ENCODE results near the gene CTSH. TPM values are rescaled to one million over a fixed set of nuclear protein-coding genes. Genes with fewer than 3 reads are reported as not detected.
"Not testable (repeated sequence)": the region's sequence is repeated elsewhere in the genome, so short reads cannot be mapped to it uniquely, and the experiment has no call there.

The CTSH gene
- total RNA-seq, 1 donor from 2014 or later, result 38.5 TPM

DNA sequence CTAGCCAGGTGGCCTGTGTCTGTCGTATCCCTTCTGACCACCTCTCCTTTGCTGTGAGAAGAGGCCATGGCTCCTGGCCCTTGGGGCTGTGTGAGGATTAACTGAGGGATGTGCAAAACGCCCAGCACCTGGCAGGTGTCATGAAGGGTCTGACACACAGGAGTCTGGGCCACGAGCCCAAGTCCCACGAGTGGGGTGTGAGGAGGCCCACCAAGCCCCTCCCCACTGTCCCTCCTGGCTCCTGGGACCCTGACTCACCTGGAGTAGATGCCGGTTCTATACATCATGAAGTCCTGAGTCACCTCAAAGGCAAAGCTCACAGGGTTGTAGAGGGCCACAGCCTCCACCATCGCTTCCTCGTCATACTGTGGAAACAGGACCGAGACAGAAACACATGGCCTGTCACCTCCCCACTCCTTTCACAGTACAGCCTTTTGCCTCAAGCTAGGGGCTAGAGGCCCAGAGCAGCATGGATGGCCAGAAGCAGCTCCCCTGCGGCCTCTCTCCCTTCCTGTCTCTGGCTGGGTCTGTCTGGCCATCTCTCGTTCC lies 19.7 kb downstream of the CTSH start:
- no peak for DNase-seq (ENCODE audit: low spot score)
- no peak for ATAC-seq

DNA sequence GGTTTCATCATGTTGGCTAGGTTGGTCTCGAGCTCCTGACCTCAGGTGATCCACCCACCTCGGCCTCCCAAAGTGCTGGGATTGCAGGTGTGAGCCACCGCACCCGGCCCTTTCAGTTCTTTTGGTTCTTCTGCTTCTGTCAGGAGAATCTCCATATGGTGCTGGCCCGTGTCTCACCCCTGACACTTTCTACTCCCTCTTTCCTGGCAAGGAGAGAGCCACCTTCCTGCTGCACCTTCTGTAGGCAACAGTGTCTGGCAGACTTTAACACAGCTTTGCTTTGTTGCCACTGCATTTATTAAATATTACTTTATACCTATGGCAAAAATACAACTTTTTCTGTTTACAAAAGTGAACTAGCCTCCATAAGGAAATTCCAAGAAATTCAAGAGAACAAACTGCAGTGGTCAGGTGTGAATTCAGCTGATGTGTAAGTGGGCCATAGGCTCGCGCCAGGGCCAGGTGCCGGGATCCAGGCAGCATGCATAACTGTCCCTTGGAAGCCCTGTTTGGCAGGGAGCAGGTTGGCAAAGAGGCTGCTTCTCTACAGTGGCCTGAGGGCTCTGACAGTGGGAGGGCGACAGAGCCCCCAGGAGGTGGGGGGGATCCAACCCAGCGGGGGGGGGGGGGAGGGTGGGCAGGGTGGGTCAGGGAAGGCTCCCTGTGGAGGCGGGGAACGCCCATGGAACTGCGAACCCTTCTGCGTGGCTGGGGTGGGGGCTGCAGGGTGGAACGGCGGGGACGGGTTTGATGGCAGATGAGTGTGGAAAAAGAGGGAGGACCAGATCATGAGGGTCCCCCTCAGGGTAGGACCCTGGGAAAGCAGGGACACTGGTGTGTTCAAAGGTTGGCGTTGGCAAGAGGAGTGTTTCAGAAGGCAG lies 21.1 kb downstream of the CTSH start:
- DNase-seq (ENCODE audit: low spot score), result no peak
- ATAC-seq, result no peak

DNA sequence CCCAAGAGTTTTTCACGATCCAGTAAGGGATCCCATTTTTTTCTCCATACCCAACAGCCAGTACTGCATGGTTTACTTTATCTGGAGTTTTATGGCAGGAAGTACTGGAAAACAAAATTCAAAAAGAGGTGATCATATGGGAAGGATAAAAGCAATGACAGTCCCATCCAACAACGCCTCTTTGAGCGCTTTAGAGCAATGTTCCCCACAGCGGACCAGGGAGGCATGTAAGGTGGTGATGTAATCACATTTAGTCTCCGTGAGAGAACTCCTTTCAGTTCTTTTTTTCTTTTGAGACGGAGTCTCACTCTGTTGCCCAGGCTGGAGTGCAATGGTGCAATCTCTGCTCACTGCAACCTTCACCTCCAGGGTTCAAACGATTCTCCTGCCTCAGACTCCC lies 21.8 kb downstream of the CTSH start:
- no peak for DNase-seq (ENCODE audit: low spot score)
- no peak for ATAC-seq

DNA sequence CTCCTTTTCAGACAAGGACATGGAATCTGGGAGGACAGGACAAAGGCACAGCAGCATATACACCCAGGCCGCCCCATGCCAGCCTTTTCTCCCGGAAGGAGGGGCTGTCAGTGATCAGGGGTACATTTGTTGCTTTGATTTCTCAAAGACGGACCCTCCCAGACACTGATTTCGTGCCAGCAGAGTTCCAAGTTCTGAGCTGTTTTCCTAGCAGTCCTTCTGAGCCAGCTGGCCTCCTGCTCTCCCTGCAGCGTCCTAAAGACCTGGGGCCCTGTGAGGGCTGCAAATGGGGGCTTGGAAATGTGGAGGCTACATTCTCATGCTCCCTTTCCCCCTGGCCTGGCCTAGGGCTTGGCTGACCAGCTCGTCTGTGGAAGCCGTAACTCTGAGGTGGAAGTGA lies 22.3 kb downstream of the CTSH start:
- ATAC-seq (no peak), DNase-seq (ENCODE audit: low spot score) (no peak)

DNA sequence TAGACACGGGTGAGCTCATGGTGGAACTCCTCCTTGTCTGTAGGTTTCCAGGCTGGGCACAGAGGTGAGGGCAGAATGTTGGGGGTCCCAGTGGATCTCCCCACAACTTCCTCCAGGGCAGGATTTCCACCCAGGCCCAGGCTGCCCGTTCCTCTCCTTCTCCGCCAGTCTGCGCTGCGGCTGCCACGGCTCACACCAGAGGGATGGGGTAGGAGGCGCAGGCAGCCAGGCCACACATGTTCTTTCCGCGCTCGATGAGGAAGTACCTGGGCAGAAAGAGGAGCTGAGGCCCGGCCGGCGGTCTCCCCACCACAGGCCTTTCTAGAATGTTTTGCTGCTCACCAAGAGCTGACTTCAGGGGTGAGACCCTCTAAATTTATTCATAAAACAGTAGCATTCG lies 22.9 kb downstream of the CTSH start:
- no peak for ATAC-seq

DNA sequence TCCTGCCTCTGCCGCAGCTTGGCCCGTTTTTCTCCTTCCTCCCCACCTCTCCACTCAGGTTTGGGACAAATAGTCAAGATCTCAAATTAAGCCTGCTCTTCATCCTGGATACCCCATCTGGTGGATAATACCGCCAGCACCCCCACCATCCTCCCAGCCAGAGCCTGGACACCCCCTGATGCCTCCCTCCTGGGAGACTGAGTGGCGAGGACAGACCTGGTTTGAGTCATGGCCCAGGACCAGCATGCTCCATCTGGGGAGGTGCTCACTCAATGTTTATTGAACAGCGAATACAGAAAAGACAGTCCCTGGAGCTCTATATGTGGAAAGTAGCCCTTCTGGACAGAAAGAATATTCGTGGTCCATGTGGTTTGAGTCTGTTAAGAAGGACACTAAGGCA lies 23.3 kb downstream of the CTSH start:
- ATAC-seq (no peak), DNase-seq (ENCODE audit: low spot score) (no peak)

More for the DNA sequence above, 22.9 kb downstream of the CTSH start:
- DNase-seq (ENCODE audit: low spot score), result no peak

DNA sequence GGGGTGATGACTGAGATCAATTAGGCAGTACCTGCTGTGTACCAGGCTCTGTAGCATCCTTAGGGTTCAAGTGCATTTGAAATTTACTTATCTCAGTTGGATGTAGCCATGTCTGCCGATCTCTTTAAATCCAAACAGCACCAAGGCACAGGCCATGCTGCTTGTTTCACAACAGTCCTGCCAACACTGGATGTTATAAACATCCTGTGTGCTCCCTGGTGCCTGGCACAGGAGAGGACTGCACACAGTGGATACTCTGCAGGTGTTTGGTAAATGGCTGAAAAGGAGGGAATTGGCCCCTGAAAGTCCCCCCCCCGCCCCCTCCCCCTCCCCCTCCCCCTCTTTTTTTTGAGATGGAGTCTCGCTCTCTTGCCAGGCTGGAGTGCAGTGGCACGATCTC lies 27.0 kb downstream of the CTSH start:
- no peak for DNase-seq (ENCODE audit: low spot score)
- ATAC-seq, result no peak

DNA sequence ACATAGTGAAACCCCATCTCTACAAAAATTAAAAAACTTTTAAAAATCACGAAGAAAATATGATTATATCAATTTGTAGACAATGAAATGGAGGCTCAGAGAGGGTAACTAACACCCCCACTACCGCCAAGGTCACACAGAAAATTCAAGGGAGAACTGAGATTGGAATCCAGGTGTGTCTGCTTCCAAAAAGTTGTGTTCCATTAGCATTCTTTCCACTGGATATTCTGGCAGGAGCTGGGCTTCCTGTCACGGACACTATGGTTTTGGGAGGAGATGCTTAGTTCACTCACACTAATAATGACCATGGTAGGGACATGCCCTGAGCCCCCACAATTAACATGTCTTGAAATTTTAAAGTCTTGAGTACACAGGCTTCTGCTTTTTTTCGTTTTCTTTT lies 28.8 kb downstream of the CTSH start:
- DNase-seq (ENCODE audit: low spot score) (no peak), ATAC-seq (no peak)

DNA sequence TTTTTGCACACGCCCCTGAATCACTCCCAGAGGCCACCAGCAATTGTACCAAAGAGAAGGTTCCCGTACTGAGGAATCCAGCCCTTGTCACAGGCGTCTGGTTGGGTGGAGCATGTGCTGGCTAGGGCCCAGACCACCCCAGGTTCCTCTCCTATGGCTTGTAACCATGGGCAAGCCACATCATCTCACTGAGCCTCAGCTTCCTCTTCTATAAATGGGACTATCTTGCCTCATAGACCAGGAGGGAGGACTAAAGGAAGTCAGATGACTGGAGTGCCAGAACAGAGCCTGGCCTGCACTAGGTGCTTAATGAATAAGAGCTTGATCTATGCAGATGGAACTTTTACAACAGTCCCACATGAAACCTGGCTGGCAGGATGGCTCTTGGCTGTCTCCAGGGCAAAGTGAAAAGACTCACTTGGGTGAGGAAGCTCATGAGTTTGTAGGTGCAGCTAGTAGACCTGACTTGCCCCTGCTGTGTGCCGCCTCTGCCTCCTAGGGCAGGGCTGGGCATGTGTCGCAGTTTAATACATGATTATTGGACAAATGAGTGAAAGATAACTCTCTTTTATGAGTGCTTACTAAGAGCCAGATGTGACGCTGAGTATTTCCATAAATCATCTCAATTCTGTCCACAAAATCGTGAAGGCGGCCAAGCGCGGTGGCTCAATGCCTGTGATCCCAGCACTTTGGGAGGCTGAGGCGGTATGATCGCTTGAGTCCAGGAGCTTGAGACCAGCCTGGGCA lies 29.3 kb downstream of the CTSH start:
- DNase-seq (ENCODE audit: low spot score), result no peak

DNA sequence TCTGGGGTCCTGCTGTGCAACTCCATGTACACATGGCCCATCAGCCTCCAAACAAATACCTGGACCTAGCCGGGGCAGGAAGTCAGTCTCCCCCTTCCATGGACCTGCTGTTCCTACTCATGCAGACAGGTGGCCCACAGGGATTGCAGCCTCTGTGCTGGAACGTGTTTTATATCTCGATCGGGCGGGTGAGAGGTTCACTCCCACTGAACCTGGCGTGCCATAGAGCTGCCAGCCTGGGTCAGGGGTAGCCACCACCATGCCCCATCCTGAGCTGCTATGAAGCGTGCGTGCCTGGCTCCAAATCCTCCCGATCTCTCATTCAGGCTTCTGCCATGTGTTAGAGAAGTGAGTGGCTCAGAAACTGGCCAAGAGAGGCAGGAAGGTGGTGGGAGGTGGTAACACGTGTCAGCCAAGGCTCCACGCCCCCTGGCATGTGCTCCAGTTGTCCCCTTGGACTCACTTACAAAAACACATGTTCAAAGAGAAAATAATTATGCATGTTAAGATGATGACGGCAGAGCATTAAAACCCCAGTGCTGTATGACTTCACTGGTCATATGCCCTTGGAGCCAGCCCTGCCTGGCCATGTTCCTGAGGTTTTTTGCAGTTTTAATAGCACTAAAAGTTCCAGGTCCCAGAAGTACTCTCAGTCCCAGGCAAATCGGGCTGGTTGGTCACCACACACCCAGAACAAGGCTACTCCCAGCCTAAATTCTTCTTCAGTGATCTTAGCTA lies 30.6 kb downstream of the CTSH start:
- peak; percentile 70 for ATAC-seq
- DNase-seq (ENCODE audit: low spot score), result no peak

More for the DNA sequence above, 29.3 kb downstream of the CTSH start:
- peak; percentile 46 for ATAC-seq

DNA sequence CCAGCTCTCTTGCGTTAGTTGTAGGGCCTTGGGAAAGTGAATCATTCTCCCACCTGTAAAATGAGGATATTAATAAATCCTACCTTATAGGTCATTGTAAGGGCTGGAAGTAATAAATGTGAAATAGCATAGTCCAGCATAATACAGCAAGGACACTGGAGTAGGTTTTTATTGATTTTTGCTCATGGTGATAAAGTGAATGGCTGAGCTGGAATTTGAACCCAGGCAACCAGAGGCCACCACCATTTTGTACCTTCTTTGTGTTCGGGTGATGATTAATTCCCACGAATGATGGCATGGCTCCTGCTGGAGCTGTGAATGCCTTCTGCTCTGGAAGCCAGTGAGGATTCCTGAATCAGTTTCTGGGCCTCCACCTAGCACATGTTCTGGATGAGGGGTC lies 31.8 kb downstream of the CTSH start:
- no peak for ATAC-seq
- DNase-seq (ENCODE audit: low spot score), result no peak

DNA sequence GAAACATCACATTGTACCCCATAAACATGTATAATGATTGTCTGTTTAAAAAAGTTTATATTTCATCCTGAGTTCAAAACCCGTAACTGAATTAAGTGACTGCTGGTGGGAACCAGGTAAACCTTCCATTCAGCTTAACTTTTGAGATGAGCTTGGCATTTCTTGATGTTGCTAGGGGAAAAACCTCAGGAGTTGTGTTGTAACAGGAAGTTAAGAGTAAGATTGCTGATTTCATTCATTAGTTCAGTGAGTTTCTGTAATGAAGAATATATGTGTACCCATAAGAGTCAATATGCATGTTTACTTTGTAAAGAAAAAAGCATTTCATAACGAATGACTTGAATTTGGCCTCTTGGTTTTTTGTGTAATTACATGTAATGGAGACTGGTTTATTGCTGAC lies 32.5 kb downstream of the CTSH start:
- ATAC-seq, result no peak
- no peak for DNase-seq (ENCODE audit: low spot score)

DNA sequence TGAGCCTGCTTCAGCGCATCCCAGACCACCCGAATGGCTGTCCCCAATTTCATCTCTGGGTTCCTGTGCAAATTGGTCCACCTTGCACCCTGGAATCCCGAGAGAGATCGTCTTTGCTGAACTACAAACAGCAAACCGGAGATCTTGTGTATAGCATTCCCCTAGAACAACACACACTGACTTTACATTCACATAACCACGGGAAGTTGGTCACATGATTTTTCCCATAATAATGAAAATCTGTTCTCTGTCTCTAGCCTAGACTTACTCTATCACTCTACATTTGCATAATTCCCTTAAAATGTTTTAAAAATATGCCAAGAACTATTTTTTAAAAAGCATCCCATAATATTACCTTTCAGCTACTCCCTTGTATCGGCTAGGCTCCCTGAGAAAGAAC lies 34.6 kb downstream of the CTSH start:
- DNase-seq (ENCODE audit: low spot score) (no peak), ATAC-seq (no peak)

DNA sequence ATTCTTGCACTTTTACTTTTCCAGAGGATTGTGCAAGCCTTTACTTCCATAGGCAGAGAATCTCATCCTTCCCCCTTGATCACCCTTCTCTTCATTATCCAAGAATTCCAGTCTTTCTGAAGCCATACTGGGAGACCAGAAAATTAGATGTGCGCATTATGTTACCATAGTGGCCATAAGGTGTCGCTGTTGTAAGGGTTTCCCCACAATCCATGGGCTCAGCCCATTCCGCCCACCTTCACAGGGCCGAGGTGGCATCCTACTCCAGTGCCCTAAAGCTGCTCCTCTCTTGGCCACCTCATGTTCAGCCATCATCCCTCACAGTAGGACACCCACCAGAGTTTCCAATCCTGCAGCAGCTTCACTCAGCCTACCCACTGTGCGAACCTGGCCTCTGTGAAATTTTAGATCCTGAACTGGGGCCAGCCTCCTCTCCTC lies 35.0 kb downstream of the CTSH start:
- ATAC-seq (peak; percentile 65), DNase-seq (ENCODE audit: low spot score) (no peak)

DNA sequence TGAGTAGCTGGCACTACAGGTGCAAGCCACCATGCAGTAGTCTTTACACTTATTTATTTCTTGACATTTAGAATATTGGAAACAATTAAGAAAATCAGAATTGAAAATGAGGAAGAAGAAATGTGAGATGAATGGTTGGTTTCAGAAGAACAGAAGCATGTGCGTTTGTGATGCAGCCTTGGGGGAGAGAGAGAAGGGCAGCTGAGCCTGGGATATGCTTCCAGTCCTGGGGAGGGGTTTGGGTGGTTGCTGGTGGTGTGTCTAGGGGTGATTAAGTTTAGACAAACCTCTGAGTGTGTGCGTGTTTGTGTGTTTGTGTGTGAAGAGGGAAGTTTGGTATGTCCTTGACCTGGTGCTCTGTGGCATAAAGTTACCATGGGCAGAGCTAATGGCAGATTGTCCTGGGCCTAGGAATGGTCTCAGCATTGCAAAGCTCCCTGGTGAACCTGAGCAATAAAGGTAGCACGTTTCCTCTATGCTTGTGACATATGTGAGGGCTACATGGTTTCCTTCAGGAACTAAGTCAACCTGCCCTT lies 35.6 kb downstream of the CTSH start:
- ATAC-seq (no peak), DNase-seq (ENCODE audit: low spot score) (no peak)

DNA sequence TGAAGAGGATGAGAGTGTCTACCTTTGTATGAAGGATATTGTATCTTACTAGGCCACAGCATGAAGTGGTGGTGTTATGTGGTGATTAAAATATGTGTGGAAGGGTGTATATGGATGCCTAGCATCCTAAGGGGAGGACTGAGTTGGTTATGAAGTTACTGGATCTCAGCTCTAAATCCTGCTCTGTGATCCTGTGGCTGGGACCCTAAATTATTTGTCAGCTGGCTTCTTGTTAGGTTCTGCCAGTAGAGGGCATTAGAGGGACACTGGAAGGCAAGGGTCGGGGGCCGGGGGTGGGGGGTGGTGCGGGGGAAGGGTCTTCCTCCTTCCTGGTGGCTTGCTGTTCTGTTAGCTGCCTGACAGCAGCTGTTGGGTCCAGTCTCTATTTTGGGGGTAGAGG lies 37.3 kb downstream of the CTSH start:
- DNase-seq (ENCODE audit: low spot score) (no peak), ATAC-seq (no peak)

DNA sequence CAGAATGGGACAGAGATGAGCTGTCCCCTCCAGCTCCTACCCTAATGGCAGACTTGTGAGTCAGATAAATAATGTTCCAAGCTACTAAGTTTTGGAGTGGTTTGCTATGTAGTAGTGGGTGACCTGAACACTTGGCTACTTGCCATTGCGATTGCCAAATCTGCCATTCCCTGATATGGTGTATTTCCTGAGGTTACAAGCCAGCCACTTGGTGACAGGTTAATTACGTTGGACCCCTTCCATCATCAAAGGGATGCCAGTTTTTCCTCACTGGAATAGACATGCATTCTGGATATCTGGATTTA lies 38.6 kb downstream of the CTSH start:
- ATAC-seq (peak; percentile 81), DNase-seq (ENCODE audit: low spot score) (peak; percentile 84)

DNA sequence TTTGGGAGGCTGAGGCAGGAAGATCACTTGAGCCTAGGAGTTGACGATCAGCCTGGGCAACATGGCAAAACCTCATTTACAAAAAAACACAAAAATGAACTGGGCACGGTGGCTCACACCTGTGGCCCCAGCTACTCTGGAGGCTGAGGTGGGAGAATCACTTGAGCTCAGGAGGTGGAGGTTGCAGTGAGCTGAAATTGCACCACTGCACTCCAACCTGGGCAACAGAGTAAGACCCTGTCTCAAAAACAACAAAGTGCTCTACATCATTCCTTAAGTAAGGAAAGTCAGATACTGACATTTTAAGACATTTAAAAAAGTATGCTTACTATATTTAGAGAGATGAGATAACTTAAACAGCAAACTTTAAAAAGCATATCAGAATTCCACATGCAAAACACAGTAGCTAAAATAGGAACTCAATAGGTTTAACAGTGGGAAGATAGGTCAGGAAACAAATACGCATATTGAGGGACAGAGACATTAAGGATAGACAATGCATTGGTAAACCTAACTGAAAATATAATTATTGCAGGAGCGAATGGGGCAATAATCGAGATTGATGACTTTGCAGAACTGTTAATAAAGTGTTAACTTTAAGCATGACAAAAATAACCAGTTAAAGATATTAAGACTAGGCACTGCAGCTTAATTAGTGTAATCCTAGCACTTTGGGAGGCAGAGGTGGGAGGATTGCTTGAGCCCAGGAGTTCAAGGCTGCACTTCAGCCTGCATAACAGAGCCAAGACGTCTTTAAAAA lies 40.1 kb downstream of the CTSH start:
- ATAC-seq, result no peak
- DNase-seq (ENCODE audit: low spot score), result no peak

DNA sequence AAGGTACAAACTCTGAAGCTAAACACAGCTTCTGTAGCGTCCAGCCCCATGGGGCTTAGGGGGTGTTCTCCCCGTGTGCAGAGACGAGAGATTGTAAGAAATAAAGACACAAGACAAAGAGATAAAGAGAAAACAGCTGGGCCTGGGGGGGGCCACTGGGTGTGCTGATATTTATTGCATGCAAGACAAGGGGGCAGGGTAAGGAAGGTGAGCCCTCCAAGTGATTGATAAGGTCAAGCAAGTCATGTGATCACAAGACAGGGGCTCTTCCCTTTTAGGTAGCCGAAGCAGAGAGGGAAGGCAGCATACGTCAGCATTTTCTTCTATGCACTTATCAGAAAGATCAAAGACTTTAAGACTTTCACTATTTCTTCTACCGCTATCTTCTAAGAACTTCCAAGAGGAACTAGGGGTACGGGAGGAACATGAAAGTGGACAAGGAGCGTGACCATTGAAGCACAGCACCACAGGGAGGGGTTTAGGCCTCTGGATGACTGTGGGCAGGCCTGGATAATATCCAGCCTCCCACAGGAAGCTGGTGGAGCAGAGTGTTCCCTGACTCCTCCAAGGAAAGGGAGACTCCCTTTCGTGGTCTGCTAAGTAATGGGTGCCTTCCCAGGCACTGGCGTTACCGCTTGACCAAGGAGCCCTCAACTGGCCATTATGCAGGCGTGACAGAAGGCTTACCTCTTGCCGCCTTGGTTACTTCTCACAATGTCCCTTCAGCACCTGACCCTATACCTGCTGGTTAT lies 42.4 kb downstream of the CTSH start:
- not testable (repeated sequence) for ATAC-seq; DNase-seq (ENCODE audit: low spot score)
